ENCODE results near the gene PTPRF.
A peak's percentile ranks its signal among the peaks of the same experiment; 100 is the strongest.

PTPRF gene

DNA sequence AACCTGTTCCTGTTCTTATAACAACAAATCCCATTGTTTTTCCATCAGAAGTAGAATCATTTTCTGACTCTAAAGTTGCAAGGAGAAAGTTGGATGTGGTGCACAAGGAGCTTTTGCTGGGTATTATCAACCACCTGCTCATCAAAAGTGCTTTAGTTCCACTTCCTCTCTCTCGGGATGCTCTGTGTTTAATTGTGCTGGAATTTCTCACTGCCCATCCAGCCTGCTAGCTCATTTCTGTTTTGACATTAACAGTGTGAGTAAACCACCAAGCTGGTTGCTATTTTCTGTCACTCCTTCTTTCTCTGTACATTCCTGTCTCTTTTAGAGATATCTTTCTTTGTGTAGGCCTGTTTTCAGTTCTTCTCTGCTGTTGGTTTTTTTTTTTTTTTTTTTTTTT is 125.3 kb downstream of the PTPRF start:
- TF ChIP-seq, protein P1, sequence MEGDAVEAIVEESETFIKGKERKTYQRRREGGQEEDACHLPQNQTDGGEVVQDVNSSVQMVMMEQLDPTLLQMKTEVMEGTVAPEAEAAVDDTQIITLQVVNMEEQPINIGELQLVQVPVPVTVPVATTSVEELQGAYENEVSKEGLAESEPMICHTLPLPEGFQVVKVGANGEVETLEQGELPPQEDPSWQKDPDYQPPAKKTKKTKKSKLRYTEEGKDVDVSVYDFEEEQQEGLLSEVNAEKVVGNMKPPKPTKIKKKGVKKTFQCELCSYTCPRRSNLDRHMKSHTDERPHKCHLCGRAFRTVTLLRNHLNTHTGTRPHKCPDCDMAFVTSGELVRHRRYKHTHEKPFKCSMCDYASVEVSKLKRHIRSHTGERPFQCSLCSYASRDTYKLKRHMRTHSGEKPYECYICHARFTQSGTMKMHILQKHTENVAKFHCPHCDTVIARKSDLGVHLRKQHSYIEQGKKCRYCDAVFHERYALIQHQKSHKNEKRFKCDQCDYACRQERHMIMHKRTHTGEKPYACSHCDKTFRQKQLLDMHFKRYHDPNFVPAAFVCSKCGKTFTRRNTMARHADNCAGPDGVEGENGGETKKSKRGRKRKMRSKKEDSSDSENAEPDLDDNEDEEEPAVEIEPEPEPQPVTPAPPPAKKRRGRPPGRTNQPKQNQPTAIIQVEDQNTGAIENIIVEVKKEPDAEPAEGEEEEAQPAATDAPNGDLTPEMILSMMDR (IDR thresholded peaks at IDR 0.05; ENCODE audit: borderline replicate concordance, control extremely low read depth, extremely low read depth, insufficient read depth, missing control alignments) = no peak
- in situ Hi-C loops (cut with MboI; ENCODE audit: low sequenced_read_pairs, unreplicated experiment) = no loop called here
- no peak for DNase-seq (ENCODE audit: low spot score)

DNA sequence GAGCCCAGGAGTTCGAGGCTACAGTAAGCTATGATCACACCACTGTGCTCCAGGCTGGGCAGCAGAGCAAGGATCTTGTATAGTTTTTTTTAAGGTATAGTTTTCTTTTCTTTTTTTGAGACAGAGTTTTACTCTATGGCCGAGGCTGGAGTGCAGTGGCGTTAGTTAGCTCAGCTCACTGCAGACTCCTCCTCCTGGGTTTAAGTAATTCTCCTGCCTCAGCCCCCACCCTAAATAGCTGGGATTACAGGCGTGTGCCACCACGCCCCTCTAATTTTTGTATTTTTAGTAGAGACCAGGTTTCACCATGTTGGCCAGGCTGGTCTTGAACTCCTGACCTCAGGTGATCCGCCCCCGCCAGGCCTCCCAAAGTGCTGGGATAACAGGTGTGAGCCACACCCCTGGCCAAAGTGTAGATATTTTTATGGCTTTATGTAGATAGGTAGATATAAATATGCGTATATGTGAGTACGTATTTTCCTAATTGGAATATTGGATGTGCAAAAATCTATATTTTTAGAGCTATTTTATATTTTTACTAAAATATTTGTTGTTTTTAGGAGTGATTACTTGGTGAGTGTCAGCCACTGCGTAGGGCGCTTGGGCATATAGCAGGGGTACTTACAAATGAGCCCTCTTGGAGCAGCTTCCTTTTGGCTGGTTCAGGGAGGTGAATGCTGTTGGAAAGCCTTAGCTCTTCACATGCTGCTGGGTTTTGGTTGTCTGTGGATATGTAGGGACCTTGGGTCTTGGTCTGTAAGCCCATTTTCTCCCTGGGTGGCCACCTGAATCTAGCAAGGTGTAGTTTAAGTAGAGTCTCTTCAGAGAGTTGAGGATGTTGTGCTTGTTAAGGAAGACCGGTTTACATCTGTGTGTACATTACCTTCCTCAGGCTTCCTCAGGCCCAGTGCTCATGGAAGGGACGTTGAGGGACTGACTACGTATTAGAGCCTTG is 128.8 kb downstream of the PTPRF start:
- TF ChIP-seq, protein P1 (IDR thresholded peaks at IDR 0.05; ENCODE audit: borderline replicate concordance, control extremely low read depth, extremely low read depth, insufficient read depth, missing control alignments) = no peak
- DNase-seq (ENCODE audit: low spot score) = no peak
- in situ Hi-C loops (cut with MboI; ENCODE audit: low sequenced_read_pairs, unreplicated experiment) = no loop called here

DNA sequence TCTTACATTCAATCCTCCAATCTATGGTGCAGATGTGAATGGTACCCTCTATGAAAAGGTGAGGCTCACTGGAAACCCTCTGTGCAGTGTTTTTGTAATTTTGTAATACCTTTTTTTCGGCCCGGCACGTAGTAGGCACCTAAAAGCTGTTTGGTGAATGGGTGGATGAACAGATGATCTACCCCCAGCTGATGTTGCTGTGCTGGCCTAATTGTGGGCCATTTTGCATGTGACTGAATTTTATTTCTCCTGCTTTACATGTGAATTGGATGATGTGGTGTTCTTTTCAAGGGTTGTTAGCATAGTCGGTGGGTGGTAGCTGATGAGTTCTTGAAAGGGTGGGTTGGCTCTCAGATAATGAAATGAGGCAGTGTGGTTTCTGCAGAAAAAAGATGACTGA is 129.7 kb downstream of the PTPRF start:
- TF ChIP-seq, protein P1 (IDR thresholded peaks at IDR 0.05; ENCODE audit: borderline replicate concordance, control extremely low read depth, extremely low read depth, insufficient read depth, missing control alignments) = no peak
- in situ Hi-C loops (cut with MboI; ENCODE audit: low sequenced_read_pairs, unreplicated experiment) = no loop called here
- no peak for DNase-seq (ENCODE audit: low spot score)

DNA sequence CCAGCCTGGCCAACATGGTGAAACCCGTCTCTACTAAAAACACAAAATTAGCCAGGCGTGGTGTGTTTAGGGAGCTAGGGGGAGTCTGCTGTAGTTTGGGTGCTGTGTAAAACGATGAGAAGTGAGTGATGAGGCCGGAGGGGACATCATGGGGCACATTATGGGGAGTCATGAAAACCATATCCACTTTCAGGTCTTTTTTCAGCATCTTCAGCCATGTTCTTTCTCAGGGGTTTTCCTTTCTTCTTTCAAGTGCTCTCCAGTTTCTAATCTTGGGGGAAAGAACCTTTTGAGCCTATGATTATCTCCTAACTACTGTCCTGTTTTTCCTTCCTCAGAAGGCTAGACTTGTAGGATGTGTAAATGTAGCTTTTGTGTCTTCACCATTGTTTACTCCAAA is 133.7 kb downstream of the PTPRF start:
- peak; percentile 70 for DNase-seq (ENCODE audit: low spot score)
- in situ Hi-C loops (cut with MboI; ENCODE audit: low sequenced_read_pairs, unreplicated experiment) = no loop called here
- TF ChIP-seq, protein P1 (IDR thresholded peaks at IDR 0.05; ENCODE audit: borderline replicate concordance, control extremely low read depth, extremely low read depth, insufficient read depth, missing control alignments) = no peak

DNA sequence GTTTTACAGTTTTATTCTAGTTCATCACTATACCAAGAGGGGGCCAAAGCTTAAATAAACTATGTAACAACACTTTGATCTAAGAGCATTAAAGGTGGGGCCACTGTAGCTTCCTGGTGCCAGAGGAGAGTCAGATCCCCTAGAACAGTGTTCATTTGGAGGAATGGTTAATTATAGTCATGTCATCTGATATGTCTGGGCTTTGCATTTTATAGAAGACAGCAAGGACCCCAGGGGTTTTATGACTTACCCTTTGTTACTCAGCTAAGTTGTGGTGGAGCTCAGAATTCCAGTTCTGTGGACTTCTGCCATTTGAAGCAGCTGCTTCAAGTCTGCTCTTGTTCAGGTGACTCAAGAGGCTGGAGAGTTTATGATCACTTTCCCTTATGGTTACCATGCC is 135.9 kb downstream of the PTPRF start:
- TF ChIP-seq, protein P1 (IDR thresholded peaks at IDR 0.05; ENCODE audit: borderline replicate concordance, control extremely low read depth, extremely low read depth, insufficient read depth, missing control alignments) = no peak
- DNase-seq (ENCODE audit: low spot score) = no peak
- in situ Hi-C loops (cut with MboI; ENCODE audit: low sequenced_read_pairs, unreplicated experiment) = no loop called here

DNA sequence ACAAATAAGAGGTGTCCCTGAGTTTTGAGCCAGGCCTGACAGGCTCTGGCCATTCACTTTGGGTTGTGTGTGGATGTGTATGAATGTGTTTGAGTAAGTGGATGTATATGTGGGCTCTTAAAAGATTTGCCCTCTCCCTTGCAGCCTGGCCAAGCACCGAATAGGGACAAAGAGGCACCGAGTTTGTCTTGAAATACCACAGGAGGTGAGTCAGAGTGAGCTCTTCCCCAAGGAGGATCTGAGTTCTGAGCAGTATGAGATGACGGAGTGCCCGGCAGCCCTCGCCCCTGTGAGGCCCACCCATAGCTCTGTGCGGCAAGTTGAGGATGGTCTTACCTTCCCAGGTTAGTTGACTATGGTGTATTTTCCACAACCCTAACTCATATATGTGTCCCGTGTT is 138.3 kb downstream of the PTPRF start:
- DNase-seq (ENCODE audit: low spot score) = no peak

More for the DNA sequence above, 138.3 kb downstream of the PTPRF start:
- TF ChIP-seq, protein P1 (IDR thresholded peaks at IDR 0.05; ENCODE audit: borderline replicate concordance, control extremely low read depth, extremely low read depth, insufficient read depth, missing control alignments) = no peak
- in situ Hi-C loops (cut with MboI; ENCODE audit: low sequenced_read_pairs, unreplicated experiment) = no loop called here
